ENCODE measurements around the gene ACTG1. TPM values are rescaled to one million over a fixed set of nuclear protein-coding genes. Genes with fewer than 3 reads are reported as not detected.

ACTG1 gene
- total RNA-seq, 2 experiments from 2014 or later: 2,707 to 2,894 TPM

DNA sequence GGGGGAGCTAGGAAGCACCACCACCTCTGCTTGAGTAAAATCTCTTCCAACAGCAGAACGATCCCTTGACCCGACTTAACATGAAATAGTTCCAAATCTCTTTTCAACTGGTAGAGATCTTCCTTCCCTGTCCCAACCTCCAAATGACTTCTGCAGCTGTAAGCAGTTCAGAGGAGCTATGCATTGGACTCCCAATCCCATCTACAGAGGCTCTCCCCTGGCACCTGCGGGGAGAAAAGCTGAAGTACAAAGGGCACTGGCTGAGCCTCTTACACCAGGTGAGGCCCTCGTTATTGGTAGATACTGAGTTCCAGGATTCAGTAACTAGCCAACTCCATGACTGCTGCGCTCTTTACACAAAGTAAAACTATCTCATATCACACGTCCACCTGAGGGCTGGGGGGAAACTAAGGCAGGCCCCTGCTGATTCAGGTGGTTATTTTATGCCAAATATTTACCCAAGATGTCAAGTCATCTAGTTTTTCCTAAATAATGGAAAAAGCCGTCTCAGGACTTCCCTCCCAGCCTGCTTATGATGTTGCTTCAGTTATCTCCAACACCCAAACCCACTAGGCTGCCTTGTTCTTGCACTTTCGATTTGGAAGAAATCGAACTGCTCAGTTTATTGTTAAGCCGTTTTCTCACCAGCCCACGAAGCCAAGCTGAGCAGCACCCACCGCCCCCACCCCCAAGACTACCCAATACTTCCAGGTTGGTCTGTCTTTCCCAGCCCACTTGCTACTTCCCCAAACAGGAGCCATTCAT lies 3.2 kb downstream of the ACTG1 start:
- DNase-seq (ENCODE audit: low spot score): peak; percentile 44
- no peak overlapping the region for H3K27ac ChIP-seq (ENCODE audit: low read depth, low read length, poor library complexity, severe bottlenecking)
- H3K79me2 ChIP-seq (ENCODE audit: insufficient read depth, low read depth, low read length): peaks cover 33% of the 10 kb centered on the region
- TF ChIP-seq EZH2phosphoT487 (IDR thresholded peaks at IDR 0.05; ENCODE audit: borderline replicate concordance, low read depth, low read length): no peak
- TF ChIP-seq, protein P1, sequence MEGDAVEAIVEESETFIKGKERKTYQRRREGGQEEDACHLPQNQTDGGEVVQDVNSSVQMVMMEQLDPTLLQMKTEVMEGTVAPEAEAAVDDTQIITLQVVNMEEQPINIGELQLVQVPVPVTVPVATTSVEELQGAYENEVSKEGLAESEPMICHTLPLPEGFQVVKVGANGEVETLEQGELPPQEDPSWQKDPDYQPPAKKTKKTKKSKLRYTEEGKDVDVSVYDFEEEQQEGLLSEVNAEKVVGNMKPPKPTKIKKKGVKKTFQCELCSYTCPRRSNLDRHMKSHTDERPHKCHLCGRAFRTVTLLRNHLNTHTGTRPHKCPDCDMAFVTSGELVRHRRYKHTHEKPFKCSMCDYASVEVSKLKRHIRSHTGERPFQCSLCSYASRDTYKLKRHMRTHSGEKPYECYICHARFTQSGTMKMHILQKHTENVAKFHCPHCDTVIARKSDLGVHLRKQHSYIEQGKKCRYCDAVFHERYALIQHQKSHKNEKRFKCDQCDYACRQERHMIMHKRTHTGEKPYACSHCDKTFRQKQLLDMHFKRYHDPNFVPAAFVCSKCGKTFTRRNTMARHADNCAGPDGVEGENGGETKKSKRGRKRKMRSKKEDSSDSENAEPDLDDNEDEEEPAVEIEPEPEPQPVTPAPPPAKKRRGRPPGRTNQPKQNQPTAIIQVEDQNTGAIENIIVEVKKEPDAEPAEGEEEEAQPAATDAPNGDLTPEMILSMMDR (conservative IDR thresholded peaks at IDR 0.05; ENCODE audit: low read length): no peak
- H3K9me2 ChIP-seq (ENCODE audit: insufficient read depth, low read length): no peaks in the 10 kb centered on the region
- peaks cover 34% of the 10 kb centered on the region for H4K20me1 ChIP-seq (ENCODE audit: insufficient read depth, low read length)
- peaks cover 42% of the 10 kb centered on the region for H3K36me3 ChIP-seq (ENCODE audit: insufficient read depth, low read length)
- ChIA-PET CTCF (ENCODE audit: unreplicated experiment) (no interaction called here), POLR2A (interaction anchor here (1.4 to 1.7 kb wide), 2 partner anchors 9 to 19 kb away, joined by 5 to 7 read pairs; no protein-coding TSS in a partner anchor)
- no peaks in the 10 kb centered on the region for H3K9me3 ChIP-seq (ENCODE audit: low read length)
- intact Hi-C loops (cut with micrococcal nuclease; ENCODE audit: unreplicated experiment): no loop called here
- no peak overlapping the region for H2AFZ ChIP-seq (ENCODE audit: low read length)
- BruUV-seq (replicated peaks): no TSS peak
- peak overlapping the region; percentile 97 for H3K4me2 ChIP-seq (ENCODE audit: low read length)
- peak overlapping the region; percentile 90 for H3K4me3 ChIP-seq (ENCODE audit: low read depth, low read length, poor library complexity, severe bottlenecking)
- H3K4me1 ChIP-seq (ENCODE audit: insufficient read depth, low read length, poor library complexity, severe bottlenecking): peaks cover 30% of the 10 kb centered on the region

DNA sequence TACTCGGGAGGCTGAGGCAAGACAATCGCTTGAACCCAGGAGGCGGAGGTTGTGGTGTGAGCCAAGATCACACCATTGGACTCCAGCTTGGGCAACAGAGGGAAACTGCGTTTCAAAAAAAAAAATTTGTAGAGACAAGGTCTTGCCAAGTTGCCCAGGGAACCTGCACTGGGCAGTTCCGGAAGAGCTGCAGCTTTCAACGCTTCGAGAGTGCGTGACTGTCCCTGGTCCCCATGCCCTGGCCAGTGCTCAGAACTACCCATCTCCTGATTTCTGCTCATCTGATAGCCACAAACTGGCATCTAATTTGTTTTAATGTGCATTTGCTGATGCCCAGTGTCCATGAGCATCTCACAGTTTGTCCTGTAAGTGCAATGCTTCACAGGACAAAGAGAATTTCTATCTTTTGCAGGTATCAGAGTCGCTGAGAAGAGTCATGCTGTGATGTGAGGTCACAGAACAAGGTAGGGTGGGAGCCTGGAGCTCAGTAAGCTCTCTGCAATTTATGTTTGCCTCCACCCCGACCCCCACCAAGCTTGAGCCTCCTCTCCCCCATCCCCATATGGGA lies 3.9 kb downstream of the ACTG1 start:
- H3K9me2 ChIP-seq (ENCODE audit: insufficient read depth, low read length): no peaks in the 10 kb centered on the region
- H3K4me1 ChIP-seq (ENCODE audit: insufficient read depth, low read length, poor library complexity, severe bottlenecking): peaks cover 23% of the 10 kb centered on the region
- H4K20me1 ChIP-seq (ENCODE audit: insufficient read depth, low read length): peaks cover 34% of the 10 kb centered on the region
- no peaks in the 10 kb centered on the region for H3K9me3 ChIP-seq (ENCODE audit: low read length)
- H3K79me2 ChIP-seq (ENCODE audit: insufficient read depth, low read depth, low read length): peaks cover 33% of the 10 kb centered on the region
- H2AFZ ChIP-seq (ENCODE audit: low read length): no peak overlapping the region
- H3K27ac ChIP-seq (ENCODE audit: low read depth, low read length, poor library complexity, severe bottlenecking): no peak overlapping the region
- ChIA-PET CTCF (ENCODE audit: unreplicated experiment) (no interaction called here), POLR2A (interaction anchor here (1.4 to 1.7 kb wide), 2 partner anchors 9 to 19 kb away, joined by 5 to 7 read pairs; no protein-coding TSS in a partner anchor)
- peaks cover 42% of the 10 kb centered on the region for H3K36me3 ChIP-seq (ENCODE audit: insufficient read depth, low read length)
- intact Hi-C loops (cut with micrococcal nuclease; ENCODE audit: unreplicated experiment): no loop called here
- no TSS peak for BruUV-seq (replicated peaks)
- peak overlapping the region; percentile 97 for H3K4me2 ChIP-seq (ENCODE audit: low read length)
- no peak for TF ChIP-seq EZH2phosphoT487 (IDR thresholded peaks at IDR 0.05; ENCODE audit: borderline replicate concordance, low read depth, low read length)
- TF ChIP-seq, protein P1 (conservative IDR thresholded peaks at IDR 0.05; ENCODE audit: low read length): no peak
- peak; percentile 30 for DNase-seq (ENCODE audit: low spot score)
- peak overlapping the region; percentile 90 for H3K4me3 ChIP-seq (ENCODE audit: low read depth, low read length, poor library complexity, severe bottlenecking)

DNA sequence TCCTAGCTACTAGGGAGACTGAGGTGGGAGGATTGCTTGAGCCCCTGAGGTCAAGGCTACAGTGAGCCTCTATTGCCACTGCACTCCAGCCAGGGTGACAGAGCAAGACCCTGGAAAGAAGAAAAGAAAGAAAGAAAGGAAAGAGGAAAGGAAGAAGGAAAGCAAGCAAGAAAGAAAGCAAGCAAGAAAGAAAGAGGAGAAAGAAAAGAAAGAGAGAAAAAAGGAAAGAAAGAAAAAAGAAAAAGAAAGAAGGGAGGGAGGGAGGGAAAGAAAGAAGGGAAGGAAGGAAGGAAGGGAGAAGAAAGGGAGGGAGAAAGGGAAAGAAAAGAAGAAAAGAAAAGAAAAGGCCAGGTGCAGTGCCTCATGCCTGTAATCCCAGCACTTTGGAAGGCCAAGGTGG lies 9.0 kb downstream of the ACTG1 start:
- Histone ChIP-seq H3K4me3 (ENCODE audit: low read depth, low read length, poor library complexity, severe bottlenecking) (no peak overlapping the region), H3K4me2 (ENCODE audit: low read length) (no peak overlapping the region), H3K79me2 (ENCODE audit: insufficient read depth, low read depth, low read length) (no peaks in the 10 kb centered on the region), H3K9me3 (ENCODE audit: low read length) (no peaks in the 10 kb centered on the region), H4K20me1 (ENCODE audit: insufficient read depth, low read length) (no peaks in the 10 kb centered on the region), H3K27ac (ENCODE audit: low read depth, low read length, poor library complexity, severe bottlenecking) (no peak overlapping the region), H3K4me1 (ENCODE audit: insufficient read depth, low read length, poor library complexity, severe bottlenecking) (no peaks in the 10 kb centered on the region), H3K36me3 (ENCODE audit: insufficient read depth, low read length) (peaks cover 3% of the 10 kb centered on the region), H3K9me2 (ENCODE audit: insufficient read depth, low read length) (no peaks in the 10 kb centered on the region), H2AFZ (ENCODE audit: low read length) (no peak overlapping the region)
- ChIA-PET CTCF (ENCODE audit: unreplicated experiment) (no interaction called here), POLR2A (no interaction called here)
- intact Hi-C loops (cut with micrococcal nuclease; ENCODE audit: unreplicated experiment): no loop called here
- TF ChIP-seq, protein P1 (conservative IDR thresholded peaks at IDR 0.05; ENCODE audit: low read length): no peak
- no peak for TF ChIP-seq EZH2phosphoT487 (IDR thresholded peaks at IDR 0.05; ENCODE audit: borderline replicate concordance, low read depth, low read length)
- BruUV-seq (replicated peaks): no TSS peak
- DNase-seq (ENCODE audit: low spot score): no peak
